Measurements from ENCODE around the gene IFNA7.

- no peak for TF ChIP-seq CTCF (IDR thresholded peaks at IDR 0.05)
- TF ChIP-seq POLR2A (IDR thresholded peaks at IDR 0.05), result no peak
These were observed 8.3 kb upstream of the IFNA7 start for GRCh38 chr9:21210311-21210710.
